Stimulated activated CD8-positive, alpha-beta memory T cell treated with anti-CD3 and anti-CD28 coated beads, Interleukin-2, amount 100 ng/mL, for 48 hours (primary cell): Measurements from ENCODE around the gene SUZ12.
"Not testable (repeated sequence)": the region's sequence is repeated elsewhere in the genome, so short reads cannot be mapped to it uniquely, and the experiment has no call there.

Source experiments
- DNase-seq, 2 donors: peaks; one replicate each; pipeline ENCODE4 v3.0.0-alpha.2; 2020; ENCODE audit warnings: low read depth in 2 of 2

The SUZ12 gene

GRCh38 chr17:31951953-31952352, 15.1 kb downstream of the SUZ12 start:
- not testable (repeated sequence) for DNase-seq

DNA sequence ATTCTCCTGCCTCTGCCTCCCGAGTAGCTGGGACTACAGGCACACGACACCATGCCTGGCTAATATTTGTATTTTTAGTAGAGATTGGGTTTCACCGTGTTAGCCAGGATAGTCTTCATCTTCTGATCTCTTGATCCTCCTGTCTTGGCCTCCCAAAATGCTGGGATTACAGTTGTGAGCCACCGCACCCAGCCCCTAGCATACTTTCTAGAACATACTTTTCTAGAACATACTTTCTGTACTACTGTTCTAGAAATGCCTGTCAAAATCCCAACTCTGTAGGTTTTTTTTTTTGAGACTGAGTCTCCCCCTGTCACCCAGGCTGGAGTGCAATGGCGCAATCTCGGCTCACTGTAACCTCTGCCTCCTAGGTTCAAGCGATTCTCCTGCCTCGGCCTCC, 27.3 kb downstream of the SUZ12 start:
- DNase-seq, result not testable (repeated sequence)

- no peak for DNase-seq
These were observed 30.8 kb downstream of the SUZ12 start for GRCh38 chr17:31967648-31968047.

GRCh38 chr17:31970416-31970815, 33.6 kb downstream of the SUZ12 start:
- DNase-seq, result not testable (repeated sequence)

GRCh38 chr17:31974269-31975071, 37.7 kb downstream of the SUZ12 start:
- not testable (repeated sequence) for DNase-seq

- DNase-seq, result not testable (repeated sequence)
These were observed 38.6 kb downstream of the SUZ12 start for GRCh38 chr17:31975391-31975790.

GRCh38 chr17:31991821-31992220, 55.0 kb downstream of the SUZ12 start:
- not testable (repeated sequence) for DNase-seq

- no peak for DNase-seq
These were observed 60.2 kb downstream of the SUZ12 start for GRCh38 chr17:31997005-31997404.

DNA sequence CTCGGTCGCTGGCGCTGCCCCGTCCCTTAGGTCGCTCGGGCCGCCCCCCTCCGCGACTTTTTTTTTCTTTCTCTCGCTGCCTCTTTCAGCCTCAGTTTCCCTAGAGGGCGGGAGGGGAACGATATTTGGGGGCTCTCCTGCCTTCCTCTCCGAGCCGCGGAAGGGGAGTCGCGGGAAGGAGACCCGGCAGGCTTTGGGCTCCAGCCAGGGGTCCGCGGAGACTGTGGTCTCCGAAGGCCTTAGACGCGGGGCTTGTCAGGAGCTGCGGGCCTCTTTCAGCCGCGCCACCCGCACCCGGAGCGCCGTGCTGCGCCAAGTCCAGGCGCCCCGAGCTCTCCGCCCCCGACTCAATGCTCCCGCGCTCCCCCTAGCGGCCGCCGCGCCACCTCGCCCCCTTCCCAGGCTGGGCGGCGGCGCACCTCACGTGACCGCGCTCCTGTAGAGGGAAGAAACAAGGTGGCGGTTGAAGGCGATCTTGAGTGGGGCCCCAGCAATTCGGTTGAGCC, 70.2 kb downstream of the SUZ12 start, which contains the start of gene LRRC37B:
LRRC37B (plus strand) TSS at position 427 of the 506 bp plus-strand sequence. CDS start 14,010 bp downstream, outside the sequence.
- peak; percentile 80 to 84 for DNase-seq

GRCh38 chr17:32007463-32008298, 70.9 kb downstream of the SUZ12 start:
- peak; percentile 9 to 27 for DNase-seq

DNA sequence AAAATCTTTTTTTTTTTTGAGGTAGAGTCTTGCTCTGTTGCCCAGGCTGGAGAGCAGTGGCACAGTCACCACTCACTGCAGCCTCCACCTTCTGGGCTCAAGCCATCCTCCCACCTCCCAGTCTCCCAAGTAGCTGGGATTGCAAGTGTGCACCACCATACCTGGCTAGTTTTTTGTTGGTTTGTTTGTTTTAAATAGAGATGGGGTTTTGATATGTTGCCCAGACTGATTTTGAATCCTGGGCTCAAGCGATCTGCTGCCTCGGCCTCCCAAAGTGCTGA, 72.4 kb downstream of the SUZ12 start:
- DNase-seq, result no peak

DNA sequence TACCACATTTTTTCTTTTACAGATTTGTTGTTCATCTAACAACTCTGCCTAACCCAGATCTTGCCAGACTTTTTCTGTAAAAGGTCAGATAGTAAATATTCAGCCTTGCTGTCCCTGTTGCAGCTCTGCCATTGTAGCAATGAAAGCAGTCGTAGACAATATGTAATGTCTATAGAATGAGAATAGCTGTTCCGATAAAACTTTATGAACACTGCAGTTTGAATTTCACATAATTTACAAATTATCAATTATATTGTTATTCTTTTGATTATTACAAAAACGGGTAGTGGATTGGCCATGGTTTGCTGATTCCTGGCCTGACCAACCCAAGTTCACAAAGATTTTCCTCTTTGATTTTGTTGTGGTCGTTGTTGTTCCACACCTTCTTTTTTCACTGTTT, 73.3 kb downstream of the SUZ12 start:
- DNase-seq, result no peak

- no peak for DNase-seq
These were observed 78.6 kb downstream of the SUZ12 start for GRCh38 chr17:32015245-32016013.

DNA sequence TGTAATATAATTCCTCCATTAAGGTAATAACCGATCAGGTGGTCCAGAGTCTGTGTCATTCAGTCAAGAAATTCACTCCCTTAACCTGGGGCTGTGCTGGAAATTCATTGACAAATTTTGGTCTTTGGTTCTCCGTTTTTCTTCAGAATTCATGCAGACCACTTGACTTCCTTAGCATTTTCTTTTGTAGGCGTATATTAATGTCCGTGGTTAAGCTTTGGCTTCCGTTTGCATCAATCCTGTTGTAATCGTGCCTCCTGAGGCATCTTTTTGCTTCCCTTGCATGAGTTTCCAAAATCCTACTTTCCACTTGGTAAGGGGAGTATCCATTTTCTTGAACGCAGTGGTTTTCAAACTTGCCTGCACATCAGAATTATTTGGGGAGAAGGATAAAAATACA, 79.4 kb downstream of the SUZ12 start:
- no peak for DNase-seq

DNA sequence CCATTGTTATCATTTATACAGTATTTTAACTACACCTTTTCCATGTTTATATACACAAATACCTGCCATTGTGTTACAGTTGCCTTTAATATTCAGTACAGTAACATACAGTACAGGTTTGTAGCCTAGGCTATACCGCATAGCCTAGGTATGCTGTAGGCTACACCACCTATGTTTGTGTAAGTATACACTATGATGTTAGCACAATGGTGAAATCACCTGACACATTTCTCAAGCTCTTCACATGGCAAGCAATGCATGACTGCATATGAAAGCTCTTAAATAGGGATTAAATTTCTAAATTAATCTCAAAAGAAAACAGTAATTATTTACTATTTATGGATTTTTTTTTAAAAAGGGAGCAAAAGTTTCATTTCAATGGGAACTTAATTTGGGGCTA, 82.4 kb downstream of the SUZ12 start:
- no peak for DNase-seq

- no peak for DNase-seq
These were observed 84.3 kb downstream of the SUZ12 start for GRCh38 chr17:32020943-32021614.

DNA sequence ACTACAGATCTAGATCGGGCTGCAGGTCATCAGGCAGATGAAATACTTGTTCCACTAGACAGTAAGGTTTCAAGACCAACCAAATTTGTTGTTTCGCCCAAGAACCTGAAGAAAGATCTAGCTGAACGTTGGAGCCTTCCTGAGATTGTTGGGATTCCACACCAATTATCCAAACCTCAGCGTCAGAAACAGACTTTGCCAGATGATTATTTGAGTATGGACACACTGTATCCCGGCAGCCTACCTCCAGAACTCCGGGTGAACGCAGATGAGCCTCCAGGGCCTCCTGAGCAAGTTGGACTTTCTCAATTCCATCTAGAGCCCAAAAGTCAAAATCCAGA, 84.8 kb downstream of the SUZ12 start:
- no peak for DNase-seq

- DNase-seq, result not testable (repeated sequence)
These were observed 85.7 kb downstream of the SUZ12 start for GRCh38 chr17:32022554-32022953.

GRCh38 chr17:32027271-32027670, 90.5 kb downstream of the SUZ12 start:
- not testable (repeated sequence) for DNase-seq

DNA sequence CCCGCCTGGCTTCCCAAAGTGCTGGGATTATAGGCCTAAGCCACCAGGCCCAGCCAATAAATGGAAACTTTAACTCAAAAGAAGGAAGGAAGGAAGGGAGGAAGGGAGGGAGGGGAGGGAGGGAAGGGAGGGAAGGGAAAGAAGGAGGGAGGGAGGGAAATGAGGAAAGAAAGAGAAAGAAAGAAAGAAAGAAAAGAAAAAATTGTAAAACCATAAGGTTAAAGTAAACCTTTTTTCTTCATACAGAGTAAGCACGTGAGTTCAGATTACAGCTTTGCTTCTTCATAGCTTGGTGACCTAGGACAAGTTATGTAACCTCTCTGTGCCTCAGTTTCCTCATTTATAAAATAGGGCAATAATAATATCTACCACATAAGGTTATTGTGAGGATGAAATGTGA, 96.4 kb downstream of the SUZ12 start:
- DNase-seq, result no peak

DNA sequence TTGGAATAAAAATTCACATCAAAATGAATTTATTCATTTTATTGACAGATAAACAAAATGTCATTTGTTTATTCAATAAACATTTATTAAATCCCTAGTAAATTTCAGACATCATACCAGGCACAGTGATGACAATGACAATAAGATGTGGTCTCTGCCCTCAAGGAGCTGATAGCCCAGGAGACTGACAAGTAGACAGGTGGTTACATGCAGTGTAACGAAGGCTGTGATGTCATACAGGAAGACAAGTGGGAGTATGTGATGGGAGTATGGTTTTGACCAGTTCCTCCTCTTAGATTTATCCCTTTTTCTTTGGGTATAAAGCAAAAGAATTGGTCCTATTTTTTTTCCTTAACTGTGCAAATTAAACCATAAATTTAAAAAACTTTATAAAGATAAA, 97.0 kb downstream of the SUZ12 start:
- DNase-seq, result not testable (repeated sequence)
